Measurements from ENCODE around the gene AHR.

AHR gene

GRCh38 chr7:17298102-17298839, at the start of gene AHR:
TSS of gene AHR (plus strand) at chr7:17298652. CDS start at chr7:17299265, 613 bp downstream.
- DNase-seq, result peak; percentile 95

GRCh38 chr7:17253885-17254284, 44.6 kb upstream of the AHR start:
- no peak for DNase-seq

- no peak for DNase-seq
Measured at GRCh38 chr7:17255926-17256325, 42.5 kb upstream of the AHR start.

- DNase-seq, result no peak
Measured at GRCh38 chr7:17256375-17256774, 42.1 kb upstream of the AHR start.

- DNase-seq, result no peak
Measured at GRCh38 chr7:17266565-17266964, 31.9 kb upstream of the AHR start.

GRCh38 chr7:17269341-17270221, 28.9 kb upstream of the AHR start:
- DNase-seq, result no peak

GRCh38 chr7:17274551-17275245, 23.8 kb upstream of the AHR start:
- no peak for DNase-seq

- no peak for DNase-seq
Measured at GRCh38 chr7:17275749-17276671, 22.4 kb upstream of the AHR start.

GRCh38 chr7:17279061-17279460, 19.4 kb upstream of the AHR start:
- DNase-seq, result no peak

GRCh38 chr7:17289074-17289645, 9.3 kb upstream of the AHR start:
- no peak for DNase-seq

- DNase-seq, result no peak
Measured at GRCh38 chr7:17292843-17293242, 5.6 kb upstream of the AHR start.

- DNase-seq, result no peak
Measured at GRCh38 chr7:17293481-17293880, 5.0 kb upstream of the AHR start.

GRCh38 chr7:17297243-17297642, 1.2 kb upstream of the AHR start:
- no peak for DNase-seq

- DNase-seq, result peak; percentile 81
Measured at GRCh38 chr7:17298840-17299482, 509 bp downstream of the AHR start.

- DNase-seq, result peak; percentile 26
Measured at GRCh38 chr7:17299483-17299991, 1.1 kb downstream of the AHR start.

GRCh38 chr7:17300012-17300411, 1.6 kb downstream of the AHR start:
- DNase-seq, result no peak

GRCh38 chr7:17300437-17300836, 2.0 kb downstream of the AHR start:
- no peak for DNase-seq

GRCh38 chr7:17301471-17302456, 3.3 kb downstream of the AHR start:
- DNase-seq, result peak; percentile 48

GRCh38 chr7:17302575-17303142, 4.2 kb downstream of the AHR start:
- DNase-seq, result no peak

GRCh38 chr7:17304926-17305325, 6.5 kb downstream of the AHR start:
- peak; percentile 36 for DNase-seq

All from NCI-H146 (cell line).